K562 (cell line): ENCODE measurements around the gene DSTYK. TPM values are rescaled to one million over a fixed set of nuclear protein-coding genes. Genes with fewer than 3 reads are reported as not detected.

Experiments used
- BRD4 ChIP-seq: fragments of 200-600 bp; sonication (generic); IDR thresholded peaks from 2 replicates; pipeline ENCODE4 v1.6.1; 2017; ENCODE audit warnings: inconsistent platforms
- CBFA2T2 ChIP-seq: fragments of 450-650 bp; conservative IDR thresholded peaks from 2 replicates; pipeline ENCODE4 v1.6.1; 2017; ENCODE audit warnings: mild to moderate bottlenecking
- CHD2 ChIP-seq: IDR thresholded peaks from 2 replicates; pipeline ENCODE4 v1.6.1; 2011; ENCODE audit warnings: low read depth, low read length
- CXXC5 ChIP-seq: fragments of 250-450 bp; sonication (Bioruptor Pico); IDR thresholded peaks from 2 replicates; pipeline ENCODE4 v1.8.0; 2022; ENCODE audit warnings: inconsistent platforms, mild to moderate bottlenecking, moderate library complexity
- DIDO1 ChIP-seq: fragments of 450-650 bp; IDR thresholded peaks from 2 replicates; pipeline ENCODE4 v1.6.1; 2016; ENCODE audit warnings: low read depth, missing biosample characterization, missing genetic modification characterization
- FOXA1 ChIP-seq: fragments of 450-650 bp; IDR thresholded peaks from 2 replicates; pipeline ENCODE4 v1.6.1; 2016; ENCODE audit warnings: mild to moderate bottlenecking, borderline replicate concordance
- GTF2E2 ChIP-seq: fragments of 200-800 bp; sonication (Bioruptor generic); IDR thresholded peaks from 2 replicates; pipeline ENCODE4 v1.6.1; 2016; ENCODE audit warnings: missing genetic modification characterization, missing compliant biosample characterization
- HMG20A ChIP-seq: fragments of 450-650 bp; formaldehyde crosslinking; conservative IDR thresholded peaks from 2 replicates; pipeline ENCODE4 v1.4.0; 2020; ENCODE audit warnings: mild to moderate bottlenecking, mixed read lengths
- ID3 ChIP-seq, 2 experiments: fragments of 250-450 bp in 1 of 2; fragments of 450-650 bp in 1 of 2; sonication (Bioruptor Pico) in 1 of 2; IDR thresholded peaks; 2 replicates each; pipeline versions ENCODE4 v1.6.1 to v1.8.0; 2016 to 2021; ENCODE audit warnings: mild to moderate bottlenecking in 2 of 2, moderate library complexity in 2 of 2, missing compliant biosample characterization in 1 of 2, missing genetic modification characterization in 1 of 2
- IFI16 ChIP-seq: fragments of 250-450 bp; sonication (Bioruptor Pico); IDR thresholded peaks from 2 replicates; pipeline ENCODE4 v2.1.2; 2022; ENCODE audit warnings: mild to moderate bottlenecking, inconsistent platforms
- JUNB ChIP-seq: fragments of 450-650 bp; formaldehyde crosslinking; conservative IDR thresholded peaks from 2 replicates; pipeline ENCODE4 v1.4.0; 2020; ENCODE audit warnings: mild to moderate bottlenecking
- KAT2B ChIP-seq: IDR thresholded peaks from one replicate; pipeline ENCODE4 v1.6.1; 2012; ENCODE audit warnings: low read depth, mild to moderate bottlenecking, control low read depth, inconsistent platforms, low read length, moderate library complexity
- KDM1A ChIP-seq, 2 experiments: fragments of 450-650 bp; IDR thresholded peaks; 2 replicates each; pipeline ENCODE4 v1.6.1; 2016; ENCODE audit warnings: mild to moderate bottlenecking in 2 of 2
- PHF20 ChIP-seq: fragments of 450-650 bp; IDR thresholded peaks from 2 replicates; pipeline ENCODE4 v1.6.1; 2018; ENCODE audit not compliant: partially characterized antibody
- PKNOX1 ChIP-seq: fragments of 450-650 bp; IDR thresholded peaks from 2 replicates; pipeline ENCODE4 v1.6.1; 2016
- RBM17 ChIP-seq: fragments of 200-400 bp; formaldehyde crosslinking; IDR thresholded peaks from 2 replicates; pipeline ENCODE4 v1.6.1; 2017; ENCODE audit warnings: low read depth, mild to moderate bottlenecking, low read length, borderline replicate concordance
- SRF ChIP-seq, 2 experiments: fragments of 250-450, 450-650 bp in 1 of 2; sonication (Bioruptor Pico) in 1 of 2; sonication (generic) in 1 of 2; formaldehyde crosslinking; IDR thresholded peaks; 2 replicates each; pipeline versions ENCODE4 v1.5.0 to v1.5.1; 2020 to 2022; ENCODE audit warnings: mild to moderate bottlenecking in 1 of 2, missing genetic modification reagents in 1 of 2
- TBL1XR1 ChIP-seq, 2 experiments: IDR thresholded peaks; 2 replicates each; pipeline ENCODE4 v1.6.1; 2012; ENCODE audit warnings: improper control_type of control experiment in 2 of 2, low read length in 2 of 2, mild to moderate bottlenecking in 1 of 2
- TCF7 ChIP-seq: sonication (generic); IDR thresholded peaks from 2 replicates; pipeline ENCODE4 v1.6.1; 2016; ENCODE audit warnings: antibody characterized with exemption, borderline replicate concordance
- ZNF57 ChIP-seq: fragments of 450-650 bp; formaldehyde crosslinking; IDR thresholded peaks from 2 replicates; pipeline ENCODE4 v1.4.0; 2020; ENCODE audit warnings: mild to moderate bottlenecking, moderate library complexity
- ZNF695 ChIP-seq: fragments of 450-650 bp; formaldehyde crosslinking; IDR thresholded peaks from 2 replicates; pipeline ENCODE4 v1.4.0; 2020; ENCODE audit warnings: mild to moderate bottlenecking, moderate library complexity
- ZNF740 ChIP-seq, 3 experiments: fragments of 200-800 bp in 1 of 3; sonication (Bioruptor generic) in 1 of 3; sonication (generic) in 1 of 3; formaldehyde crosslinking in 1 of 3; IDR thresholded peaks; 2 replicates each; pipeline versions ENCODE4 v1.6.1 to v1.8.0; 2016 to 2022; ENCODE audit warnings: mild to moderate bottlenecking in 2 of 3, missing compliant biosample characterization in 2 of 3, missing genetic modification characterization in 2 of 3, missing genetic modification reagents in 1 of 3
- polyA plus RNA-seq, 8 experiments: library from polyadenylated mRNA; depleted of rRNA in 4 of 8; stranded (reverse) in 5 of 8; unstranded in 3 of 8; fragments of >200 nt; fragmentation: Nextera tagmentation in 2 of 8; fragmentation: Illumina TruSeq in 1 of 8; extraction: Ambion mirVana in 2 of 8; extraction: Trizol in 1 of 8; gene quantifications; 2 replicates each; pipeline versions ENCODE4 v1.2.1 to v1.2.3, GENCODE V29; 2011 to 2014; ENCODE audit warnings: inconsistent platforms in 1 of 8, missing spikeins in 1 of 8
- total RNA-seq, 7 experiments: library from RNA; depleted of rRNA in 6 of 7; stranded (reverse); fragments of >200 nt in 6 of 7; fragmentation: Illumina TruSeq in 2 of 7; extraction: Trizol in 2 of 7; gene quantifications; 2 replicates each; pipeline versions ENCODE4 v1.2.1 to v1.2.3, GENCODE V29; 2011 to 2021; ENCODE audit warnings: low replicate concordance in 1 of 7
- TF ChIP-seq, protein P1 (sequence below): sonication (generic); formaldehyde crosslinking; IDR thresholded peaks from 2 replicates; pipeline ENCODE4 v1.8.1; 2023; ENCODE audit warnings: mild to moderate bottlenecking, missing genetic modification reagents
- TF ChIP-seq, protein P2 (sequence below): sonication (generic); formaldehyde crosslinking; IDR thresholded peaks from 2 replicates; pipeline ENCODE4 v1.9.0; 2022; ENCODE audit warnings: mild to moderate bottlenecking, missing genetic modification reagents

DSTYK gene
- total and polyA plus RNA-seq, 9 of the 15 experiments (the other 6 are each of a cell fraction or from before 2014, with no cell fraction given): 4.2 to 7.1 (median 6.2) TPM

DNA sequence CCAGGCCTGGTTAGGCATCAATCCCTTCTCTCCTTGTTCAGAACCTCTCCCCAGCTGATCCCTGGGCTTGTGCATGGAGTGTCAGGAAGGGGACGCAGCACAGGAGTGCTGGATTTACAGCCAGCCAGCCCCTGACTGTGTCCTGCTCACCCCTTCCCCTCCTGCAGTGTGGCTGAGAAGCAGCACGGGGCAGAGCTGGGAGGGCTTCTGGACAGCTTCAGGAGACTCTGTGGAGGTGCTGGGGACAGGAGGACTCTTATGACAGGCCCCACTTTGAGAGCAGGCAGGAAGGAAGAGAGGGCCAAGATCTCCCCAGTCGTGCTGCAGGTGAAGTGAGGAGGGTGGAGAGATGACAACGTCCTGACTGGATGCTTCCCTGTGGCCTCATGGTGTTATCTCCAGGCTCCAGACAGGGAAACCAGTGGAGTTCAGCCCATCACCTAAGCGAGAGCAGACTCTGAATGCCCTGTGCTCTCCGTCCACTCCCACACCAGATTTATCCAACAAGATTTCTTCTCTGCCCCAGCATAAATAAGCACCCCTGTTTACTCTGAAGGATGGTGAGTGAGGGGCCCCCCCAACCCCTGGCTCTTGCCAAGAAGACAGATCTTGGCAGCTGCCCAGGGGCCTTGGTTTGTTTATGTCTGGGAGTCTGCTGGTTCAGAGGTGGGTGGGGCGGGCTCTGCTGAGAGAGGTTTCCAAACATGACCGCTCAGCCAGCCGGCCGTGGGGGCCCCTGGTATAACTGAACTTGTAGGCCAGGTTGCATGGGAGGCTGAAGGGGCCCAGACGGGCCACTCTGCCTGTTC is 37.5 kb upstream of the DSTYK start (continued):
- TF ChIP-seq RBM17 (no peak), ZNF57 (CRISPR knock-in tag) (no peak), SRF (CRISPR knock-in tag; IDR thresholded peaks at IDR 0.05) (no peak), DIDO1 (no peak), TCF7 (no peak), BRD4 (no peak), CHD2 (no peak), TBL1XR1 (IDR thresholded peaks at IDR 0.05; ENCODE audit: low read length in 2 of 2) (0 out of 4 replicates have a peak, but pooled peaks of 1 of the 2 experiments have one; percentile 18), PHF20 (no peak), ZNF740 (CRISPR knock-in tag; IDR thresholded peaks at IDR 0.05) (no peak), ZNF740 (tag; IDR thresholded peaks at IDR 0.05) (no peak; a peak in 1 of 4 replicates), CXXC5 (CRISPR knock-in tag) (peak; percentile 63), JUNB (CRISPR knock-in tag) (no peak), PKNOX1 (peak; percentile 19; the same call in 1 of the 2 replicates), GTF2E2 (tag) (no peak), CBFA2T2 (peak; percentile 76), FOXA1 (no peak), IFI16 (CRISPR knock-in tag) (no peak), KDM1A (IDR thresholded peaks at IDR 0.05) (peak; percentile 95 to 96), ID3 (CRISPR knock-in tag; IDR thresholded peaks at IDR 0.05) (no peak), ID3 (tag; IDR thresholded peaks at IDR 0.05) (peak; percentile 59; the same call in 1 of the 2 replicates), KAT2B (no peak), ZNF695 (CRISPR knock-in tag) (no peak), HMG20A (CRISPR knock-in tag) (no peak)
- TF ChIP-seq, protein P1, sequence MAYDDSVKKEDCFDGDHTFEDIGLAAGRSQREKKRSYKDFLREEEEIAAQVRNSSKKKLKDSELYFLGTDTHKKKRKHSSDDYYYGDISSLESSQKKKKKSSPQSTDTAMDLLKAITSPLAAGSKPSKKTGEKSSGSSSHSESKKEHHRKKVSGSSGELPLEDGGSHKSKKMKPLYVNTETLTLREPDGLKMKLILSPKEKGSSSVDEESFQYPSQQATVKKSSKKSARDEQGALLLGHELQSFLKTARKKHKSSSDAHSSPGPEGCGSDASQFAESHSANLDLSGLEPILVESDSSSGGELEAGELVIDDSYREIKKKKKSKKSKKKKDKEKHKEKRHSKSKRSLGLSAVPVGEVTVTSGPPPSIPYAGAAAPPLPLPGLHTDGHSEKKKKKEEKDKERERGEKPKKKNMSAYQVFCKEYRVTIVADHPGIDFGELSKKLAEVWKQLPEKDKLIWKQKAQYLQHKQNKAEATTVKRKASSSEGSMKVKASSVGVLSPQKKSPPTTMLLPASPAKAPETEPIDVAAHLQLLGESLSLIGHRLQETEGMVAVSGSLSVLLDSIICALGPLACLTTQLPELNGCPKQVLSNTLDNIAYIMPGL (CRISPR knock-in tag): no peak
- TF ChIP-seq, protein P2, sequence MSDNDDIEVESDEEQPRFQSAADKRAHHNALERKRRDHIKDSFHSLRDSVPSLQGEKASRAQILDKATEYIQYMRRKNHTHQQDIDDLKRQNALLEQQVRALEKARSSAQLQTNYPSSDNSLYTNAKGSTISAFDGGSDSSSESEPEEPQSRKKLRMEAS (CRISPR knock-in tag): peak; percentile 60
